GM12864 (cell line): ENCODE measurements around the gene PSMD2.
"Not testable (repeated sequence)": the region's sequence is repeated elsewhere in the genome, so short reads cannot be mapped to it uniquely, and the experiment has no call there.

ENCODE experiments used
- DNase-seq: peaks from one replicate; pipeline ENCODE4 v3.0.0-alpha.2; 2011; ENCODE audit warnings: low read depth
- H3K4me3 ChIP-seq: 2 replicates; pipeline ENCODE4 v1.5.1; 2011; ENCODE audit warnings: mild to moderate bottlenecking, low read depth, low read length, control low read depth
- CTCF ChIP-seq: IDR thresholded peaks from 2 replicates; pipeline ENCODE4 v1.5.1; 2011; ENCODE audit warnings: low read depth, mild to moderate bottlenecking, moderate library complexity, low read length, control low read depth, inconsistent platforms; ENCODE audit errors: missing control alignments

The PSMD2 gene

GRCh38 chr3:184335661-184336546 is 36.9 kb downstream of the PSMD2 start:
- DNase-seq, result no peak
- peak overlapping the region; percentile 62 for H3K4me3 ChIP-seq
- TF ChIP-seq CTCF, result no peak

- no peak for DNase-seq
- peak overlapping the region; percentile 62 for H3K4me3 ChIP-seq
These were observed 37.7 kb downstream of the PSMD2 start for GRCh38 chr3:184336547-184337398.

GRCh38 chr3:184337399-184337714 is 38.3 kb downstream of the PSMD2 start, which contains the start of gene FAM131A:
Gene FAM131A (plus strand): TSS chr3:184337600. CDS start chr3:184337631, 31 bp downstream.
- DNase-seq, result no peak
- no peak for TF ChIP-seq CTCF
- peak within 1 kb of the TSS; percentile 62 for H3K4me3 ChIP-seq

More at GRCh38 chr3:184336547-184337398, 37.7 kb downstream of the PSMD2 start:
- no peak for TF ChIP-seq CTCF

- no peak for TF ChIP-seq CTCF
- no peak overlapping the region for H3K4me3 ChIP-seq
- DNase-seq, result no peak
These were observed 38.9 kb downstream of the PSMD2 start for GRCh38 chr3:184337981-184338380.

GRCh38 chr3:184338511-184338945 is 39.5 kb downstream of the PSMD2 start:
- H3K4me3 ChIP-seq, result no peak overlapping the region
- TF ChIP-seq CTCF, result no peak
- no peak for DNase-seq

- no peak for DNase-seq
- no peak for TF ChIP-seq CTCF
- H3K4me3 ChIP-seq, result no peak overlapping the region
These were observed 40.0 kb downstream of the PSMD2 start for GRCh38 chr3:184339001-184339400.

- not testable (repeated sequence) for DNase-seq
These were observed 40.6 kb downstream of the PSMD2 start for GRCh38 chr3:184339451-184340135.

More at GRCh38 chr3:184339451-184340135, 40.6 kb downstream of the PSMD2 start:
- H3K4me3 ChIP-seq, result not testable (repeated sequence)
